Bone marrow (tissue), 2 donors: ENCODE data around the gene EPO.
"Not testable (repeated sequence)": the region's sequence is repeated elsewhere in the genome, so short reads cannot be mapped to it uniquely, and the experiment has no call there.

Source experiments
- DNase-seq, 2 donors: peaks; one replicate each; lab custom pipeline; 2025; lab: John Stamatoyannopoulos, UW

The EPO gene

GRCh38 chr7:100736671-100737070 lies 16.4 kb downstream of the EPO start:
- DNase-seq = no peak

- DNase-seq = no peak
Measured at GRCh38 chr7:100739934-100740333, 19.7 kb downstream of the EPO start.

GRCh38 chr7:100744605-100745004 lies 24.3 kb downstream of the EPO start:
- no peak for DNase-seq

GRCh38 chr7:100745184-100745583 lies 24.9 kb downstream of the EPO start:
- no peak for DNase-seq

GRCh38 chr7:100752994-100753393 lies 32.7 kb downstream of the EPO start:
- no peak for DNase-seq

GRCh38 chr7:100753750-100754149 lies 33.5 kb downstream of the EPO start:
- DNase-seq = no peak

- DNase-seq = no peak
Measured at GRCh38 chr7:100759357-100760171, 39.3 kb downstream of the EPO start.

- not testable (repeated sequence) for DNase-seq
Measured at GRCh38 chr7:100762841-100763240, 42.6 kb downstream of the EPO start.

- DNase-seq = no peak
Measured at GRCh38 chr7:100763556-100764140, 43.4 kb downstream of the EPO start.

- no peak for DNase-seq
Measured at GRCh38 chr7:100764841-100765240, 44.6 kb downstream of the EPO start.

- no peak for DNase-seq
Measured at GRCh38 chr7:100765250-100765649, 45.0 kb downstream of the EPO start.

GRCh38 chr7:100768784-100769183 lies 48.5 kb downstream of the EPO start:
- DNase-seq = no peak
